DOHH2 (cell line): ENCODE results near the gene ODC1.

Experiments
- H3F3A ChIP-seq: fragments of 200-600 bp; sonication (generic), shearing (Covaris generic); 2 replicates; pipeline ENCODE4 v1.6.0; 2016; ENCODE audit warnings: antibody characterized with exemption, mild to moderate bottlenecking; ENCODE audit not compliant: control insufficient read depth, insufficient read depth
- H3K27ac ChIP-seq: fragments of 200-600 bp; sonication (generic); 2 replicates; pipeline ENCODE4 v1.5.1; 2014; ENCODE audit warnings: low read depth, mild to moderate bottlenecking, low read length, moderate library complexity
- H3K27me3 ChIP-seq: fragments of 200-600 bp; sonication (generic); 2 replicates; pipeline ENCODE4 v1.6.1; 2014; ENCODE audit warnings: mild to moderate bottlenecking, low read length, mixed read lengths; ENCODE audit not compliant: control insufficient read depth
- H3K36me3 ChIP-seq: fragments of 200-600 bp; sonication (generic); 2 replicates; pipeline ENCODE4 v1.6.1; 2014; ENCODE audit warnings: mild to moderate bottlenecking, low read length, moderate library complexity, mixed read lengths; ENCODE audit not compliant: control insufficient read depth
- H3K4me1 ChIP-seq: fragments of 200-600 bp; sonication (generic); 2 replicates; pipeline ENCODE4 v1.6.1; 2014; ENCODE audit warnings: mild to moderate bottlenecking, low read length, mixed read lengths; ENCODE audit not compliant: control insufficient read depth
- H3K4me2 ChIP-seq: fragments of 200-600 bp; sonication (generic); 2 replicates; pipeline ENCODE4 v1.6.0; 2014; ENCODE audit warnings: mild to moderate bottlenecking, low read length, moderate library complexity
- H3K4me3 ChIP-seq: fragments of 200-600 bp; sonication (generic); 2 replicates; pipeline ENCODE4 v1.5.1; 2014; ENCODE audit warnings: mild to moderate bottlenecking, low read length, mixed read lengths
- H3K79me2 ChIP-seq: fragments of 200-600 bp; sonication (generic); 2 replicates; pipeline ENCODE4 v1.6.1; 2014; ENCODE audit warnings: mild to moderate bottlenecking, low read length, mixed read lengths; ENCODE audit not compliant: control insufficient read depth
- H3K9me2 ChIP-seq: fragments of 200-600 bp; sonication (generic); replicated peaks from 2 replicates; pipeline ENCODE4 v1.6.1; 2014; ENCODE audit warnings: mild to moderate bottlenecking, low read length, mixed read lengths; ENCODE audit not compliant: control insufficient read depth
- H3K9me3 ChIP-seq: fragments of 200-600 bp; sonication (generic); 2 replicates; pipeline ENCODE4 v1.6.1; 2014; ENCODE audit warnings: antibody characterized with exemption, low read length, mixed read lengths; ENCODE audit not compliant: control insufficient read depth, insufficient read depth
- H4K20me1 ChIP-seq: fragments of 200-600 bp; sonication (generic); 2 replicates; pipeline ENCODE4 v1.6.0; 2014; ENCODE audit warnings: low read depth, mild to moderate bottlenecking, antibody characterized with exemption, low read length, moderate library complexity; ENCODE audit not compliant: control insufficient read depth, insufficient read depth
- CTCF ChIP-seq: fragments of 200-600 bp; sonication (generic); IDR thresholded peaks from one replicate; pipeline ENCODE4 v1.5.1; 2014; ENCODE audit warnings: antibody characterized with exemption, mild to moderate bottlenecking, low read depth, low read length; ENCODE audit not compliant: poor library complexity, severe bottlenecking
- EZH2phosphoT487 ChIP-seq: fragments of 200-600 bp; sonication (generic); IDR thresholded peaks from 2 replicates; pipeline ENCODE4 v1.6.1; 2017; ENCODE audit warnings: borderline replicate concordance, mild to moderate bottlenecking, antibody characterized with exemption, low read length, moderate library complexity, mixed read lengths

ODC1 gene

GRCh38 chr2:10482913-10483312 lies 34.8 kb upstream of the ODC1 start:
- Histone ChIP-seq H3K4me1 (peaks cover 2% of the 10 kb centered on the region), H4K20me1 (no peaks in the 10 kb centered on the region), H3K36me3 (no peaks in the 10 kb centered on the region), H3K9me3 (no peaks in the 10 kb centered on the region), H3K4me2 (no peak overlapping the region), H3K27ac (no peak overlapping the region), H3K4me3 (no peak overlapping the region), H3K27me3 (peaks cover 12% of the 10 kb centered on the region), H3F3A (no peaks in the 10 kb centered on the region), H3K9me2 (no peaks in the 10 kb centered on the region), H3K79me2 (no peaks in the 10 kb centered on the region)
- no peak for TF ChIP-seq CTCF
- no peak for TF ChIP-seq EZH2phosphoT487

- H3K27me3 ChIP-seq: peaks cover 12% of the 10 kb centered on the region
- no peak overlapping the region for H3K27ac ChIP-seq
- H3K9me2 ChIP-seq: no peaks in the 10 kb centered on the region
These were observed 34.3 kb upstream of the ODC1 start for GRCh38 chr2:10482460-10482859.

GRCh38 chr2:10481666-10482157 lies 33.6 kb upstream of the ODC1 start:
- no peaks in the 10 kb centered on the region for H3K9me3 ChIP-seq
- no peaks in the 10 kb centered on the region for H3K9me2 ChIP-seq
- TF ChIP-seq EZH2phosphoT487: no peak
- TF ChIP-seq CTCF: no peak
- no peak overlapping the region for H3K4me2 ChIP-seq
- no peak overlapping the region for H3K27ac ChIP-seq
- no peaks in the 10 kb centered on the region for H3K79me2 ChIP-seq
- H3K4me1 ChIP-seq: peaks cover 11% of the 10 kb centered on the region
- no peaks in the 10 kb centered on the region for H3K36me3 ChIP-seq
- H3F3A ChIP-seq: no peaks in the 10 kb centered on the region
- peaks cover 12% of the 10 kb centered on the region for H3K27me3 ChIP-seq
- H4K20me1 ChIP-seq: no peaks in the 10 kb centered on the region
- no peak overlapping the region for H3K4me3 ChIP-seq

More at GRCh38 chr2:10482460-10482859, 34.3 kb upstream of the ODC1 start:
- no peak for TF ChIP-seq CTCF
- TF ChIP-seq EZH2phosphoT487: no peak
- Histone ChIP-seq H3K4me3 (no peak overlapping the region), H3K36me3 (no peaks in the 10 kb centered on the region), H3K4me2 (no peak overlapping the region), H4K20me1 (no peaks in the 10 kb centered on the region), H3K79me2 (no peaks in the 10 kb centered on the region), H3K9me3 (no peaks in the 10 kb centered on the region), H3F3A (no peaks in the 10 kb centered on the region), H3K4me1 (peaks cover 6% of the 10 kb centered on the region)
